ENCODE results near the gene NRAP.

GRCh38 chr10:113555245-113555644, 108.6 kb downstream of the NRAP start:
- no peak for TF ChIP-seq POLR2AphosphoS5 (IDR thresholded peaks at IDR 0.05; ENCODE audit: low read depth, low read length)
- TF ChIP-seq TCF12 (IDR thresholded peaks at IDR 0.05; ENCODE audit: low read depth, low read length) = no peak
- TF ChIP-seq CTCF (IDR thresholded peaks at IDR 0.05; ENCODE audit: control extremely low read depth in 1 of 3, insufficient read depth in 1 of 3, low read depth in 1 of 3, low read length in 3 of 3) = no peak
- TF ChIP-seq EP300 (IDR thresholded peaks at IDR 0.05; ENCODE audit: borderline replicate concordance in 1 of 2, low read depth in 2 of 2, low read length in 2 of 2) = no peak
- TF ChIP-seq RFX5 (IDR thresholded peaks at IDR 0.05; ENCODE audit: borderline replicate concordance, low read depth, low read length) = no peak
- no peak for TF ChIP-seq CEBPB (IDR thresholded peaks at IDR 0.05; ENCODE audit: low read depth, low read length)
- no peak for TF ChIP-seq GABPA (IDR thresholded peaks at IDR 0.05; ENCODE audit: borderline replicate concordance, insufficient read depth, low read length)
